ENCODE results near the gene CTNNA1.

- TF ChIP-seq POLR2A (IDR thresholded peaks at IDR 0.05), result no peak
- no peak for TF ChIP-seq CTCF (IDR thresholded peaks at IDR 0.05 in 4 of 5, conservative IDR thresholded peaks at IDR 0.05 in 1 of 5)
Observed at GRCh38 chr5:138968601-138969000, 215.4 kb downstream of the CTNNA1 start.
